ENCODE data around the gene GNB4. TPM values are rescaled to one million over a fixed set of nuclear protein-coding genes. Genes with fewer than 3 reads are reported as not detected.

The GNB4 gene
- total and polyA plus RNA-seq, 2 donors from 2014 or later: 3.9 to 31.0 TPM

- Histone ChIP-seq H3K4me3 (ENCODE audit: low read length in 3 of 3) (no peak overlapping the region), H3K36me3 (ENCODE audit: control insufficient read depth in 2 of 3, insufficient read depth in 3 of 3, low read length in 3 of 3) (peaks cover 2 to 5% (median 2%) of the 10 kb centered on the region in 3 donors), H3K9me3 (ENCODE audit: control insufficient read depth in 2 of 3, insufficient read depth in 1 of 3, low read length in 3 of 3) (no peaks in the 10 kb centered on the region), H3K4me1 (ENCODE audit: control insufficient read depth in 2 of 3, insufficient read depth in 2 of 3, low read depth in 1 of 3, low read length in 3 of 3) (no peaks in the 10 kb centered on the region), H3K27me3 (ENCODE audit: control insufficient read depth, insufficient read depth, low read length) (no peaks in the 10 kb centered on the region), H3K9ac (ENCODE audit: low read length in 3 of 3) (no peak overlapping the region), H3K27ac (ENCODE audit: low read depth in 2 of 2, low read length in 2 of 2) (no peak overlapping the region)
- no peak for TF ChIP-seq CTCF (IDR thresholded peaks at IDR 0.05; ENCODE audit: borderline replicate concordance, extremely low read depth, insufficient read depth)
- no peak for FAIRE-seq
- DNase-seq: no peak
- intact Hi-C loops (cut with DNase I): no loop called here
Measured at GRCh38 chr3:179414804-179415203, 36.5 kb downstream of the GNB4 start.

- no peaks in the 10 kb centered on the region for H3K4me1 ChIP-seq (ENCODE audit: control insufficient read depth in 2 of 3, insufficient read depth in 2 of 3, low read depth in 1 of 3, low read length in 3 of 3)
- no peak for TF ChIP-seq CTCF (IDR thresholded peaks at IDR 0.05; ENCODE audit: borderline replicate concordance, extremely low read depth, insufficient read depth)
- no peak overlapping the region for H3K4me3 ChIP-seq (ENCODE audit: low read length in 3 of 3)
- DNase-seq (no peak), FAIRE-seq (no peak)
- no peaks in the 10 kb centered on the region for H3K27me3 ChIP-seq (ENCODE audit: control insufficient read depth, insufficient read depth, low read length)
- intact Hi-C loops (cut with DNase I): no loop called here
- H3K9me3 ChIP-seq (ENCODE audit: control insufficient read depth in 2 of 3, insufficient read depth in 1 of 3, low read length in 3 of 3): no peaks in the 10 kb centered on the region
- no peak overlapping the region for H3K9ac ChIP-seq (ENCODE audit: low read length in 3 of 3)
- H3K27ac ChIP-seq (ENCODE audit: low read depth in 2 of 2, low read length in 2 of 2): no peak overlapping the region
- peaks cover 0 to 2% (median 0%) of the 10 kb centered on the region in 3 donors for H3K36me3 ChIP-seq (ENCODE audit: control insufficient read depth in 2 of 3, insufficient read depth in 3 of 3, low read length in 3 of 3)
Measured at GRCh38 chr3:179410999-179411398, 40.3 kb downstream of the GNB4 start.

- H3K9me3 ChIP-seq (ENCODE audit: control insufficient read depth in 2 of 3, insufficient read depth in 1 of 3, low read length in 3 of 3): no peaks in the 10 kb centered on the region
- TF ChIP-seq CTCF (IDR thresholded peaks at IDR 0.05; ENCODE audit: borderline replicate concordance, extremely low read depth, insufficient read depth): no peak
- H3K4me1 ChIP-seq (ENCODE audit: control insufficient read depth in 2 of 3, insufficient read depth in 2 of 3, low read depth in 1 of 3, low read length in 3 of 3): no peaks in the 10 kb centered on the region
- DNase-seq: peak in 1 of 5 donors; percentile 3
- H3K27me3 ChIP-seq (ENCODE audit: control insufficient read depth, insufficient read depth, low read length): no peaks in the 10 kb centered on the region
- no peak for FAIRE-seq
- H3K27ac ChIP-seq (ENCODE audit: low read depth in 2 of 2, low read length in 2 of 2): no peak overlapping the region
- peaks cover 0 to 2% (median 0%) of the 10 kb centered on the region in 3 donors for H3K36me3 ChIP-seq (ENCODE audit: control insufficient read depth in 2 of 3, insufficient read depth in 3 of 3, low read length in 3 of 3)
- no peak overlapping the region for H3K4me3 ChIP-seq (ENCODE audit: low read length in 3 of 3)
- H3K9ac ChIP-seq (ENCODE audit: low read length in 3 of 3): no peak overlapping the region
- intact Hi-C loops (cut with DNase I): no loop called here
Measured at GRCh38 chr3:179410331-179410730, 40.9 kb downstream of the GNB4 start.

GRCh38 chr3:179404307-179404706 is 47.0 kb downstream of the GNB4 start:
- FAIRE-seq: no peak
- no peak for DNase-seq
- intact Hi-C loops (cut with DNase I): no loop called here
- Histone ChIP-seq H3K27ac (ENCODE audit: low read depth in 2 of 2, low read length in 2 of 2) (no peak overlapping the region), H3K9me3 (ENCODE audit: control insufficient read depth in 2 of 3, insufficient read depth in 1 of 3, low read length in 3 of 3) (no peaks in the 10 kb centered on the region), H3K4me1 (ENCODE audit: control insufficient read depth in 2 of 3, insufficient read depth in 2 of 3, low read depth in 1 of 3, low read length in 3 of 3) (no peaks in the 10 kb centered on the region), H3K9ac (ENCODE audit: low read length in 3 of 3) (no peak overlapping the region), H3K4me3 (ENCODE audit: low read length in 3 of 3) (no peak overlapping the region), H3K36me3 (ENCODE audit: control insufficient read depth in 2 of 3, insufficient read depth in 3 of 3, low read length in 3 of 3) (peaks cover 0 to 4% (median 2%) of the 10 kb centered on the region in 3 donors), H3K27me3 (ENCODE audit: control insufficient read depth, insufficient read depth, low read length) (no peaks in the 10 kb centered on the region)
- no peak for TF ChIP-seq CTCF (IDR thresholded peaks at IDR 0.05; ENCODE audit: borderline replicate concordance, extremely low read depth, insufficient read depth)
